Middle frontal gyrus (tissue), 1 donor: Measurements from ENCODE around the gene RXRG.

Experiments
- DNase-seq: peaks from one replicate; pipeline ENCODE4 v3.0.0-alpha.2; 2015; ENCODE audit warnings: low spot score; ENCODE audit errors: extremely low spot score

RXRG gene

DNA sequence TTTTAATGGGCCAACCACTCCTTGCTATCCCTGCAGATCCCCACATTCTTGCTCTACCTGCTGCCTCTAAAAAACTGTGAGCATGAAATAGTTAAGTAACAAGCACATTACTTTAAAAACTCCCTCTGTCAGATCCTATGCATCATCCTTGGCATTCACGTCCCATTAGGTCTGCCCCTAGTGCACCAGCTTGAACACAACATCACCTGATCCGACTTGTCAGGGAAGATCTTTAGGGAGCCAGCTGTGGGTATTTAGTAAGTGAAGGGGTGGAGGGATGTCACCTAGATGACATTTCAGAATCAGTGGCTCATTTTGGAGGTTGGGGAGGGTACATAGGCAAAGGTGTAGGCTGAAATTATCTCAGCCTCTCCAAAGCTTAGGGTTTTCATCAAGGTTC lies 33.5 kb downstream of the RXRG start:
- no peak for DNase-seq

DNA sequence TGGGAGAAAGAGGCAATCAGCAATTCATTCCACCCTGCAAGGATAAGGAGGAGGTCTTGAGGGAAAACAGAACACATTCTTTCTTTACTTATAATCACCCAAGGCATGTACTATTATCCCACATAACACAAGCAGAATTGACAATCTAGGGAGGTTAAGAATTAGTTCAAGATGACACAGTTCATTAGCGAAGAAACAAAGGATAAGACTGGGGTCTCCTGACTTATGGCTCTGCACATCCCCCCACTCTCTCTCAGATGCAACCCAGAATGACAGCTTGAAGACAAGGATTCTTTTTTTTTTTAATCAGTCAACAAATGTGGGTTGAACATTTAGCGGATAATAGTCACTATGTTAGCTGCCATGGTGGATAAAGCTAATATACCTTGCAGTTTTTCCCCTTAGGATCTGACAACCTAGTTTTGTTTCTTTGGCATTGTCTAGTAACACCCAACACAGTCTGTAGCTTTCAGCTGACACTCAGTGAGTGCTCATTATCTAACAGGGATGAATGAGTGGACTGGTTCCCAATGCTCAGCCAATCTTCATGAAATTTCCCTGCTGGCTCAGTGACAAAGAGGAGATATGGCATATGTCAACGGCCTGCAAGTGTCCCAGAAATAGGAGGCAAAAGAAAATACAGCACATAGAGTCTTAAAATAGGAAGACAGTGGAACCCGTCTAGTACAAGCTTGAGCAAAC lies 35.1 kb downstream of the RXRG start:
- DNase-seq = no peak

GRCh38 chr1:165408518-165408917 lies 36.4 kb downstream of the RXRG start:
- no peak for DNase-seq

GRCh38 chr1:165407398-165407797 lies 37.5 kb downstream of the RXRG start:
- DNase-seq = no peak

GRCh38 chr1:165403835-165404482 lies 41.0 kb downstream of the RXRG start:
- DNase-seq = no peak

DNA sequence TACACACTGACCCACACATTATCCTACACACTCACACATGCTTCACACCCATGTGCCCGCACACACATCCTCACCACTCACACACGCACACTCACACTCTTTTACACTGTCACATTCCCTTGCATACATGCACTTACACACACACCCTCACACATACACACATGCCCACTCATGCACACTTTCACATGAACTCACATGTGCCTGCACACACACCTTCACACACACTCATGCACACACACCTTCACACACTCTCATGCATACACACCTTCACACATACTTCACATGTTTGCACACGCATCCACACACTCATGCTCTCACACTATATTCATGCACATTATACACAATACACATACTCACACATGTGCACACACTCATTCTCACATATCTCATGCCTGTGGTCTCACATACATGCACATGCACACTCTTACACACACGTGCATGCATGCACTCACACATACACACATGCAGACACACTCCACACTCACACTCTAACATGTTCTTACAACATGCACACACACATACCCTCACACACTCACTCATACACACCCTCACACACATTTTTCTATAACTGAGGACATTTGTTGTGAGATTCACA lies 42.3 kb downstream of the RXRG start:
- no peak for DNase-seq

DNA sequence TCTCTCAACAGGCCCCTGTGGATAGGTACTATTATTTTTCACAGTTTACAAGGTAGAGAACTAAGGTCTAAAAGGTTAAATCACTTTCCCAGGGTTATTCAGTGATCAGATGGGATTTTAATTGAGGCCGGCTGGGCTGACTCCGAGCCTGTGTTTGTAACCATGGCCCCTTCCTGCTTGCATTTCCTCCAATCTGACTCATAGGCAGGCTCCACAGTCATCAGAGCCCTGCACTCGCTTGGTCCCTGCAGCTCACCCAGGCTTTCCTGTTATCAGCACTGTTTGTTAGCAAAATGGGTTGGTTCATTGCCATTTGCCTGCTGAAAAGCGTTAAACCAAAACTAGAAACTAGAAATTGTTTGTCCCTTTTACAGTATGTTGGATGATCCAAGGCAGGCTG lies 47.0 kb downstream of the RXRG start:
- DNase-seq = no peak

- DNase-seq = no peak
These were observed 49.0 kb downstream of the RXRG start for GRCh38 chr1:165395901-165396300.

- no peak for DNase-seq
These were observed 49.4 kb downstream of the RXRG start for GRCh38 chr1:165395478-165395877.

- peak; percentile 50 for DNase-seq
These were observed 52.0 kb downstream of the RXRG start for GRCh38 chr1:165392634-165393571.

DNA sequence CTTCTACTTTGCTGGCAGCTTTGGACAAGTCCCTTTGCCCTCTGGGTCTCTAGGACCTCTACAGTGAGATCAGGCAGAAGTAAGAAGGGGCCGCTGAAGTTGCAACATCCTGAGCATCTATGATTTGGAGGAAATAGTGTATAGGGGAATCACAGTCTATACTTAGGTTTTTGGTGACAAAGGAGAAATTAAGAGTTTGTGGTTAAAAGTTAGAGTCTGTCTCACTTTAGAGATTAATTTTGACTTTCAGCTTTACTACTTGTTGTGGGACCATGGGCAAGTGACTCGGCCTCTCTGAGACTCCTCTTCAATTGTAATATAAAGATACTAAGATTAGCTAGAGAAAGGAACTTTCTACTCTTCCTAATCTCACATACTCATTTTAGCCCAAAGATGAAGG lies 55.3 kb downstream of the RXRG start:
- no peak for DNase-seq

GRCh38 chr1:165387961-165388360 lies 57.0 kb downstream of the RXRG start:
- no peak for DNase-seq

GRCh38 chr1:165387505-165387904 lies 57.4 kb downstream of the RXRG start:
- no peak for DNase-seq

GRCh38 chr1:165383599-165384405 lies 61.1 kb downstream of the RXRG start:
- DNase-seq = no peak

GRCh38 chr1:165383067-165383466 lies 61.9 kb downstream of the RXRG start:
- DNase-seq = no peak

DNA sequence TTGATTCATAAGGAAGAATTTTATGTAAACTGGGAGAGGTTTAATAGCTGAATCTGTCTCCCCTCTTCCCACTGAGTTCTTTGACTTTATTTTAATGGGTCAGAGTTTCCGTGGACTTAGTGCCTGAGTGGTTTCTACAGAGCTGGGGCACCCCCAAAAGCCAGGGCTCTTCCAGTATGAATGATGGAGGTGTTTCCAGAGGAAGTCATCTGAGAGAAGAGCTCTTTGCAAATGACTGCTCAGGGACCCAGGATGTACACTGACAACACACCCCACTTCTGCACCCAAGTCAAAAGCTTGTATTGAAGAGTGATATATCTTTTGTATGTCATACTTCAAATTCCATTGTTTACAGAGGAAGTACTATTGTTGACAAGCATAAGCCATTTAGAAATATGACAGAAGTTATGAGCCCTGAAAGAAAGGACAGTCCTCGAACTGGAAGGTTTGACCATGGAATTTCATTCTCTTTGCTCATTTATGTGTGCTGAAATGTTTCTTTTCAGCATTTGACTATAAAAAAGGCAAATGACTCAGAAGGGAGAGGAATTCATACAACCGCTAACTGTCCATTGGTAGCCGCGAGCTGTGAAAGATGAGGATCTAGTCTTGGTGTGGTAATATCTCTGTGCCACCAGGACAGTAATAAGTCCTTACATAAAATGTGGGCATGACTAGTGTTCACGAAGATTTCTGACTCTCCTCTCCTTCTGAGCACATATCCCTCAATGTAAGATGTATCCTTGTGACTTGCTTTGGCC lies 63.0 kb downstream of the RXRG start:
- no peak for DNase-seq

- DNase-seq = no peak
These were observed 68.1 kb downstream of the RXRG start for GRCh38 chr1:165376811-165377311.

GRCh38 chr1:165376041-165376810 lies 68.7 kb downstream of the RXRG start:
- no peak for DNase-seq

GRCh38 chr1:165375623-165376022 lies 69.3 kb downstream of the RXRG start:
- no peak for DNase-seq
